Measurements from ENCODE around the gene ERAL1.
"Not testable (repeated sequence)": the region's sequence is repeated elsewhere in the genome, so short reads cannot be mapped to it uniquely, and the experiment has no call there.

The ERAL1 gene

DNA sequence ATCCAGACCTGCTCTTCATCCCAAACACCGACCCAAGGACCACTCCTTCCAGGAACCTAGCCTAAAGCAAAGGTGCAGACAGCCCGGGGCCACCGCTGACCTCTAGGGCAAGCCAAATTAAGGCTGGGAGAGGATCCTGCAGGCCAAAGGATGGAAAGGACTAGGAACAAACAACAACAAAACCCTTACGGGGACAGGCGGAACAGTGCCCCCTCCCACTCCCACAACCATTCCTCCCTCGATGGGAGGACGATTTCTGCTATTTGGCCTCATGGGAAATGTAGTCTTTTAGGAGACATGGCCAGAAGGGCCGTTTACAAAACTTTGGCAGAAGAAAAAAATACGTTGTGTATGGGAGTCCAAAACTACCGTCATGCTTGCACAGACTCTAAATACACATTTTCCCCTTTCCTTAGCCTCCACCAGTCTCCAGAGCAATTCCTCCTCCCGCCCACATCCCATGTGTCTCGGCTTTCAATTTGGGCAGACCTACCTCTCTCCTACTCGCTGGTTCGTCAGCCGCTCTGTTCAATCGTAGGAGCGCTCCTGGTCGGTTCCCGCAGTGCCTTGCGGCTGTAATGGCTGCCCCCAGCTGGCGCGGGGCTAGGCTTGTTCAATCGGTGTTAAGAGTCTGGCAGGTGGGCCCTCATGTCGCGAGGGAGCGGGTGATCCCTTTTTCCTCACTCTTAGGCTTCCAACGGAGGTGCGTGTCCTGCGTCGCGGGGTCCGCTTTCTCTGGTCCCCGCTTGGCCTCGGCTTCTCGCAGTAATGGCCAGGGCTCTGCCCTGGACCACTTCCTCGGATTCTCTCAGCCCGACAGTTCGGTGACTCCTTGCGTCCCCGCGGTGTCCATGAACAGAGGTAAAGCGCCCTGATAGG, at the start of gene ERAL1:
Gene ERAL1, plus strand, starts transcription at position 560 of the 879 bp plus-strand sequence. Its CDS starts 19 bp downstream, at position 579.
- DNase-seq (ENCODE audit: extremely low read depth in 1 of 2, low read depth in 1 of 2) = peak; percentile 54 to 67

- no peak for DNase-seq (ENCODE audit: extremely low read depth in 1 of 2, low read depth in 1 of 2)
Measured at GRCh38 chr17:28807925-28808634, 46.7 kb upstream of the ERAL1 start.

DNA sequence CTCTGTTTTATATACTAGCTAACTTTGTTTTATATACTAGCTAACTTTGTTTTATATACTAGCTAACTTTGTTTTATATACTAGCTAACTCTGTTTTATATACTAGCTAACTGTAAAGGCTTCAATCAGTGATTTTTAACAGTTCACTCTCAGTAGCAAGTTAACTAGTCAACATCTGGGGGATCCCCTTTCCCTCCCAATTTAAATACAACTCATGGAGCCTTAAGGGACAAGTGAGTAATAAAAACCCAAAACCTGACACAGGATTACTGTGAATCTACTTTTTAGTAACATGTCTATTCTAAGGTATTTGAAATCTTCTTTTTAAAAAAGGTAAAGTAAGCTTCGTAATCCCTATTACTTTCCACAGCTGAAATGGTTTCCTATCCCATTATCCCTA, 44.4 kb upstream of the ERAL1 start:
- no peak for DNase-seq (ENCODE audit: extremely low read depth in 1 of 2, low read depth in 1 of 2)

DNA sequence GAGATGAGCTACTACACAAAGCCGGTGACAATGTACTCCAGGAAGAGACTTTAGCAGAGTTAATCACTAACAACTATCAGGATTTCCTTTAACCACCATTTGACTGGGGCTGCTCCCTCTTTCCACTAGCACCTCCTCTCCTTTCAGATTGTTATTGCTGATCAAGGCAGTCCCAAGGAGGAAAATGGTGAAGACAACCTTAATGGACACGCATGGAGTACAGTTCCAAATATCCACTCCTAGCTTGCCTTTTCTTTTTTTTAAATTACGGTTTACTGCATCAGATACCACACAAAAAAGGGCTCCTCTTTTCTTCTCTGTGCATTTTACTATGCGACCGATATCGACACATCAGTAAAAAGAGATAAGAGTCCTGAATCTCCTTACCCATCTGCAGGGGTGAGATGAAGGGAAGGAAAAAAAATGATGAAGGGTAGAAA, 43.1 kb upstream of the ERAL1 start:
- DNase-seq (ENCODE audit: extremely low read depth in 1 of 2, low read depth in 1 of 2) = no peak

GRCh38 chr17:28812091-28812747, 42.6 kb upstream of the ERAL1 start:
- peak; percentile 88 to 92 for DNase-seq (ENCODE audit: extremely low read depth in 1 of 2, low read depth in 1 of 2)

DNA sequence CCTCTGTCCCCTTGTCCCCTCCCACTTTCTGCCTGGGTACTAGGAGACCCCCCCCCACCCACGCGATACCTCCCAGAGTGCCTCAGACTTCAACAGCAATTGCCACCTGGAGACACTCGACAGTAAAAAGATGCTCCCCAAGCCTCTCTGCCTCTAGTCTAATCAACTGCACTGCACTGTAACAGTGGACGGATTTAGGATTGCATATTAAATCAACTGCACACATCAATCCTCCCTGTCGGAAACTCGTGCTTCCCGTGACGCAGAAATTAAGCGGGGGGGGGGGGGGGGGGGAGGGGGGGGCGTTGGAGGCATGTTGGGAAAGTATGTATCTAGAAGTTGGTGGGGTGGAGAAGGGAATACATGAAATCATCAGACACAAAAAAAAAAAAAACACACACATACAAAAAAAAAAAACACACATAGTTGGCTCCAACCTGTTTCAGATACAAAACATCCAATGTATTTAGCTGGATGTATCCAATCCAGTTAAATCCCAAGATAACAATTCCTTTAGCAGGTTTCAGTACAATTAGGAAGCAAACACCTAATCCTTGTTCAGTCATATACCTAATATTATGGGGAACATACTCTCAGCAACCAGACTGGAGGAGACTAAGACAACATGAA, 42.0 kb upstream of the ERAL1 start:
- DNase-seq (ENCODE audit: extremely low read depth in 1 of 2, low read depth in 1 of 2) = no peak

DNA sequence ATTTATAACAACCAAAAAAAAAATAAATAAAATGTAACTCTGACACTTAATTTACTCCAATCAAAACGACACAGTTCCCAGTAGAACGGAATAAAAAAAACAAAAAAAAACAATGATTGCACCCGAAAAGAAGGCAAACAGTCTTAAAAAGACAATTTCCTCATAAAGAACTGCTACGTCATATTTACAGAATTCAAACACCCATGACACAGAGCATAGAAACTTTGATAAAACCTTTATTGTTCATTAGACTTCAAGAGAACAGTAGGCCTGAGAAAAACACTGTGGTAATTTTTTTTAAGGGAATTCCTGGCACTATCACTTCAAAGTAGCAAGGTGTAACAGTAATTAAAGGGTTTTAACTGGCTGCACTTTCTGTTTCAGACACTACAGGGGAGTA, 38.3 kb upstream of the ERAL1 start:
- DNase-seq (ENCODE audit: extremely low read depth in 1 of 2, low read depth in 1 of 2) = no peak

GRCh38 chr17:28818819-28819221, 36.0 kb upstream of the ERAL1 start:
- DNase-seq (ENCODE audit: extremely low read depth in 1 of 2, low read depth in 1 of 2) = no peak

GRCh38 chr17:28819582-28819981, 35.2 kb upstream of the ERAL1 start:
- no peak for DNase-seq (ENCODE audit: extremely low read depth in 1 of 2, low read depth in 1 of 2)

GRCh38 chr17:28827672-28828071, 27.1 kb upstream of the ERAL1 start:
- no peak for DNase-seq (ENCODE audit: extremely low read depth in 1 of 2, low read depth in 1 of 2)

DNA sequence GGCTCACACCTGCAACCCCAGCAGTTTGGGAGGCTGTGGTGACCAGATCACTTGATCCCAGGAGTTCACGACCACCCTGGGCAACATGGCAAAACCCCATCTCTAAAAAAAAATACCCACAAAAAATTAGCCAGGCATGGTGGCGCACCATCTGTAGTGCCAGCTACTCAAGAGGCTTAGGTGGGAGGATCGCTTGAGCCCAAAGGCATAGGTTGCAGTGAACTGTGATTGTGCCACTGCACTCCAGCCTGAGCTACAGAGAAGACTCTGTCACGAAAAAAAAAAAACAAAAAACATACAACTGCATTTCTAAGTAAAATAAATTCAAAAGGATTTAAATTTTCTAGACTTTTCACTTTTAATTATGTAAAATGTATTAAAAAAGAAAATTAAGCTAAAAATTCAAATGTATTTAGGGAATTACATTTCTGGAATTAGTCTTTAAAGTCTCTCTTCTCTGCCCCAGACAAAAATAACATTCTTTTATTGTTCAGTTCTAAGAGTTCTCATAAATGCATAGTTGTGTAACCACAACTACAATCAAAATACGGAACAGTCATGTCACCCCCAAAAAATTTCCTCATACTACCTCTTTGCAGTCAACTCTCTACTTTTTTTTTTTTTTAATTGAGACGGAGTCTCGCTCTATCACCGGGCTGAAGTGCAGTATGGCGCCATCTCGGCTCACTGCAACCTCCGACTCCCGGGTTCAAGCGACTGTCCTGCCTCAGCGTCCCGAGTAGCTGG, 26.3 kb upstream of the ERAL1 start:
- DNase-seq (ENCODE audit: extremely low read depth in 1 of 2, low read depth in 1 of 2) = no peak

DNA sequence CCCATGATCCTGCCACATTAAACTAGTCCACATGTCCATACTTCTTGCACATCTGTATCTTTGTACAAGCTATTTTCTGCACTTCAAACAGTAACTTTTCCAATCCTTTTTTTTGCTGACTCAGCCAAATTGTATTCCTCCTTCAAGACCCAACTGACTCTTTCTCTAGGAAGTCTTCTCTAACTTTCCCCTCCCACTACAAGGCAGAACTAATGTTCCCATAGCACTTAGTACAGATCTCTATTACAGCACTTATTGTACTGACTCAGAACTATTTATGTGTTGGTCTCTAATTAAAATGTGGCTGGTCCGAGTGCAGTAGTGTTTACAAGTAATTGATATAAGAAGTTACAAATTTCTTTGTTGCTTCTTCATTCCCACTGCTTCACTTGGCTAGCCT, 20.4 kb upstream of the ERAL1 start:
- no peak for DNase-seq (ENCODE audit: extremely low read depth in 1 of 2, low read depth in 1 of 2)

DNA sequence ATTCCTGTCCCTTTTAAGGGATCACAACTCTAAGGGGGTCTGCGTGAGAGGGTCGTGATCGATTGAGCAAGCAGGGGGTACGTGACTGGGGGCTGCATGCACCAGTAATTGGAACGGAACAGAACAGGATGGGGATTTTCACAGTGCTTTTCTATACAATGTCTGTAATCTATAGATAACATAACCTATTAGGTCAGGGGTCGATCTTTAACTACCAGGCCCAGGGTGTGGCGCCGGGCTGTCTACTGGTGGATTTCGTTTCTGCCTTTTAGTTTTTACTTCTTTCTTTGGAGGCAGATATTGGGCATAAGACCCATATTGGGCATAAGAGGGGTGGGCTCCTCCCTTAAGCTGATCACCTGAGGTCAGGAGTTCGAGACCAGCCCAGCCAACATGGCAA, 18.3 kb upstream of the ERAL1 start:
- DNase-seq (ENCODE audit: extremely low read depth in 1 of 2, low read depth in 1 of 2) = not testable (repeated sequence)

DNA sequence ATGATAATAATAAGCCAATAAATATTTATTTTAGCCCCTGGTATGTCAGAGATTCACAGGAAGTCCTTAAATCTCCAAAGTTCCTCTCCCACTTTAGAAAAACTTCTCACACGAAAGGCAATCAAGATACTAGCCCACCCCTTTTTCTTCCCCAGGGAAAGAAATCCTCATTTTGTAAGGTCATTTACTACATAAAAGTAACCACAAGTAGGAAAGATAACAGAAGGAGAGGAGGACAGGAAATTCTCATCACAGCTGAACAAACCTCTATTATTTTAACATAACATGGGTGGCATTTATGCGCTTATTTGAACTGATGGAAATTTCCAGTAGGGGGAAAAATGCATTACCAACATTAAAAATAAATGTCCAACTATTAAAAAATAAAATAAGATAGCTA, 15.6 kb upstream of the ERAL1 start:
- DNase-seq (ENCODE audit: extremely low read depth in 1 of 2, low read depth in 1 of 2) = no peak

GRCh38 chr17:28841901-28842281, 12.9 kb upstream of the ERAL1 start:
- DNase-seq (ENCODE audit: extremely low read depth in 1 of 2, low read depth in 1 of 2) = no peak

GRCh38 chr17:28842282-28843012, 12.4 kb upstream of the ERAL1 start, which contains the start of gene FAM222B:
Gene FAM222B (minus strand): TSS chr17:28842790. CDS start chr17:28766667, 76,123 bp downstream.
- DNase-seq (ENCODE audit: extremely low read depth in 1 of 2, low read depth in 1 of 2) = peak; percentile 44 to 78

DNA sequence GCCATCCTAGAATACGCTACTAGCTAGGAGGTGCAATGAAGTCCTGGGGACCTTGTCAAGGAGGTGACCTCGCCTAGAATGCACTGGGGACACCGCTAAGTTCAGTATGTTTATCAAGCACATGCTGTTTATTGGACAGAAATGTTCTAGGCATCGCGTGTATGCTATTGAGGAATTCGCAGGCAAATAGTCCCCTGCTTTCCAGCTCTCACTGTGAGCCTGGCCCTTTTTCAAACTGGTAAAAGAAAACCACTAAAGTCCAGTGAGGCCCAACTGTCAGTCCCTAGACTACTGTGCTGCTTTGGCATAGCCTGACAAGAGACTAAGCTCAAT, 11.0 kb upstream of the ERAL1 start:
- no peak for DNase-seq (ENCODE audit: extremely low read depth in 1 of 2, low read depth in 1 of 2)

DNA sequence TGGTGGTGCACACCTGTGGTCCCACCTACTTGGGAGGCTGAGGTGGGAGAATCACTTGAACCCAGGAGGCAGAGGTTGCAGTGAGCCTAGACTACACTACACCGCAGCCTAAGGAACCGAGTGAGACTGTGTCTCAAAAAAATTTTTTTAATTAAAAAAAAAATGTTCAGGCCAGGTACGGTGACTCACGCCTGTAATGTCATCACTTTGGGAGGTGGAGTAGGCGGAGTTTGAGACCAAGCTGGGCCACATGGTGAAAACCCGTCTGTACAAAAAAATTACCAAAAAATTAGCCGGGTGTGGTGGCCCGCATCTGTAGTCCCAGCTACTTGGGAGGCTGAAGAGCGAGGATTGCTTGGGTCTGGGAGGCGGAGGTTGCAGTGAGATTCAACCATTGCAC, 8.6 kb upstream of the ERAL1 start:
- no peak for DNase-seq (ENCODE audit: extremely low read depth in 1 of 2, low read depth in 1 of 2)

DNA sequence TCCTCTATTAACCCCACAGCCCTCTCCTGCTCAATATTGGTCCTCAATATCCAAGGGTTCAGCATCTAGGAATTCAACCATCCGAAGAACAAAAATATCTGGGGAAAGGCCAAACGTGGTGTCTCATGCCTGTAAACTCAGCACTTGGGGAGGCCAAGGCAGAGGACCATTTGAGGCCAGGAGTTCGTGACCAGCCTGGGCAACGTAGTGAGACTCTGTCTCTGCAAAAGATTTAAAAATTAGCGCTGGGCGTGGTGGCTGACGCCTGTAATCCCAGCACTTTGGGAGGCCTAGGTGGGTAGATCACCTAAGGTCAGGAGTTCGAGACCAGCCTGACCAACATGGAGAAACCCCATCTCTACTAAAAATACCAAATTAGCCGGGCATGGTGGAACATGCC, 8.1 kb upstream of the ERAL1 start:
- DNase-seq (ENCODE audit: extremely low read depth in 1 of 2, low read depth in 1 of 2) = not testable (repeated sequence)

- DNase-seq (ENCODE audit: extremely low read depth in 1 of 2, low read depth in 1 of 2) = peak in 1 of 2 donors; percentile 44
Measured at GRCh38 chr17:28848667-28849066, 6.1 kb upstream of the ERAL1 start.

Data from activated CD8-positive, alpha-beta memory T cell treated with anti-CD3 and anti-CD28 coated beads for 1 hour (primary cell).